HG02763 (cell line): ENCODE data around the gene DGLUCY.
"Not testable (repeated sequence)": the region's sequence is repeated elsewhere in the genome, so short reads cannot be mapped to it uniquely, and the experiment has no call there.

ENCODE experiments used
- ATAC-seq: cut with Tn5 transposase; IDR thresholded peaks from one replicate; pipeline ENCODE4 v1.9.1; 2021; ENCODE audit warnings: mild to moderate bottlenecking, moderate library complexity; ENCODE audit not compliant: unreplicated experiment

The DGLUCY gene

DNA sequence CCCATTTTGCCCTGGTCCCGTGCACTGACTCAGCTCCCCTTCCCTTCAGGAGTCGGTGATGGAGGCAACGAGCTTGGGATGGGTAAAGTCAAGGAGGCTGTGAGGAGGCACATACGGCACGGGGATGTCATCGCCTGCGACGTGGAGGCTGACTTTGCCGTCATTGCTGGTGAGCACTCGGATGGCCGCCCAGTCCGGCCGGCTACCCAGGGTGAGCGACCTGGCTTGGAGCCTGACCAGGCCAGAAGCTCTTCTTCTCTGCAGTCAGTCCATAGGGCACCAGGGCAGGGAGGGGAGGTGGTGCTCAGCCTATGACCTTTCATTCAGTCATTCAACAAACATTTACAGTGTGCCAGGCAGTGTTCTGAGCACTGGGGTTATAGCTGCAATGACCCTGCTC, 90.8 kb downstream of the DGLUCY start:
- ATAC-seq, result no peak

GRCh38 chr14:91205459-91205858, 91.6 kb downstream of the DGLUCY start:
- ATAC-seq, result no peak

DNA sequence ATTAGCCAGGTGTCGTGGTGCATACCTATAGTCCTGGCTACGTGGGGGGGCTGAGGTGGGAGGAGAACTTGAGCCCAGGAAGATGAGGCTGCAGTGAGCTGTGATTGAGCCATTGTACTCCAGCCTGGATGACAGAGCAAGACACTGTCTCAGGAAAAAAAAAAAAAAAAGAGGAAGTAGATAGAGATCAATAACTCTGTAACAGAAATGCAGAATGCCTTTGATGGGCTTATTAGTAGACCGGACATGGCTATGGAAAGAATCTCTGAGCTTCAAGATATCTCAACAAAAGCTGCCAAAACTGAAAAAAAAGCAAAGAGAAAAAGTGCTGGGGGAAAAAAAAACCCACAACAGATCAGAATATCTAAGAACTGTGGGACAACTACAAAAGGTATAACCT, 93.1 kb downstream of the DGLUCY start:
- ATAC-seq, result no peak

GRCh38 chr14:91211017-91211416, 97.1 kb downstream of the DGLUCY start:
- ATAC-seq, result no peak

GRCh38 chr14:91214306-91214705, 100.4 kb downstream of the DGLUCY start:
- no peak for ATAC-seq

DNA sequence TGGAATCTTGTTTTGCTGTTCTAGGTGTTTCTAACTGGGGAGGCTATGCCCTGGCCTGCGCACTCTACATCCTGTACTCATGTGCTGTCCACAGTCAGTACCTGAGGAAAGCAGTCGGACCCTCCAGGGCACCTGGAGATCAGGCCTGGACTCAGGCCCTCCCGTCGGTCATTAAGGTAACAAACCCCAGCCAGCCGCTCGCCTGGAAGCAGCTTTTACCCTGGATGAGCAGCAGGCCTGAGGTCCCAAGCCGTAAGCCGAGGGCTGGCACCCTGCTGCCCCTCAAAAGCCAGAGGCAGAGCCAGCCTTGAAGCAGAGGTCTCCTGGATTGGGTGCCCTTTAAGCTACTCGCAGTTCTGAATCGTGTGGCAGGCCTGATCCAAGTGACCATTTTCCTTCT, 101.5 kb downstream of the DGLUCY start:
- ATAC-seq, result no peak

- no peak for ATAC-seq
Observed at GRCh38 chr14:91216731-91217226, 102.9 kb downstream of the DGLUCY start.

GRCh38 chr14:91218014-91218413, 104.1 kb downstream of the DGLUCY start:
- ATAC-seq, result no peak

- ATAC-seq, result no peak
Observed at GRCh38 chr14:91219517-91220389, 105.9 kb downstream of the DGLUCY start.

GRCh38 chr14:91220581-91221000, 106.7 kb downstream of the DGLUCY start:
- no peak for ATAC-seq

DNA sequence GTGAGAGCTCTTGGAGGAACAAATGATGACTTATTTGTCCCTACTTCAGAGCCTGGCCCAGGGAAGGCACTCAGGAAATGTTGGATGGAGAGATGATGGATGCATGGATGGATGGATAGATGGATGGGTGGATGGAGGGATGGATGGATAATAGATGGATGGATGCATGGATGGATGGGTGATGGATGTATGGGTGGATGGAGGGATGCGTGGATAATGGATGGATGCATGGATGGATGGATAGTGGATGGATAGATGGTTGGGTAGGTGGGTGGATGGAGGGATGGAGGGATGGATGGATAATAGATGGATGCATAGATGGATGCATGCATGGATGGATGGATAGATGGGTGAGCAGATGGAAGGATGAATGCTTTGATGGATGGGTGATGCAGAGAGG, 107.4 kb downstream of the DGLUCY start:
- ATAC-seq, result no peak

- no peak for ATAC-seq
Observed at GRCh38 chr14:91223028-91223783, 109.3 kb downstream of the DGLUCY start.

DNA sequence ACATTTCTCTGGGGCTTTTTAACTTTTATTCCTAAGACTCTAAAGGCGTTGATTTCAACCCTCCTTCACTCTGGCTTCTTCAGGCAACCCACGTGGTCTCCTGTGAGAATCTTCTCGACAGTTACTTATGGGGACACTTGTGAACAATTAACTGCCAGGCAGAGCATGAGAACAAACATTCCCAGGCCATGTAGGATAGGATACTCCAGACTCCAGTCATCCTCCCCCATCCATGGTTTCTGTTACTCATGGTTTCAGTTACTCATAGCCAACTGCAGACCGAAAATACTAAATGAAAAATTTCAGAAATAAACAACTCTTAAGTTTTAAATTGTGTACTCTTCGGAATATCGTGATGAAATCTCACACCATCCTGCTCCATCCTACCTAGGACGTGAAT, 111.2 kb downstream of the DGLUCY start:
- ATAC-seq, result no peak

DNA sequence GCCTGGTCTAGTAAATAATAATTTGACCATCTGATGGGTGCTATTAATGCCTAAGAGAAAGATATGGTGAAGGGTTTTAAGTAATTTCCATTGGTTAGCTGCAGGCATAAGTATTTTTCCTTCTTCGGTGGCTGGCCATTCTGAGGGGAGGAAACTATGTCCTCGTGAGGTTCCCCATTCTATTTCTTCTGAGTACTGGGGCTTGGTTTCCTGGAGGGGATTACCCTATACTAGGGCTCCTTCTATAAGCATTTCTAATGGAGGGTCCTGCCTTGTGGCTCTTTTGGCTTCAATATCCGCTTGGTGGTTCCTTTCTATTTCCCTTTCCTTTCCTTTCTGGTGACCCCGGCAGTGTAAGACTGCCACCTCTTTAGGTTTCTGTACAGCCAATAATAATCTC, 112.5 kb downstream of the DGLUCY start:
- not testable (repeated sequence) for ATAC-seq

- no peak for ATAC-seq
Observed at GRCh38 chr14:91227183-91227628, 113.3 kb downstream of the DGLUCY start.

GRCh38 chr14:91228112-91229004, 114.5 kb downstream of the DGLUCY start:
- ATAC-seq, result peak; percentile 79

DNA sequence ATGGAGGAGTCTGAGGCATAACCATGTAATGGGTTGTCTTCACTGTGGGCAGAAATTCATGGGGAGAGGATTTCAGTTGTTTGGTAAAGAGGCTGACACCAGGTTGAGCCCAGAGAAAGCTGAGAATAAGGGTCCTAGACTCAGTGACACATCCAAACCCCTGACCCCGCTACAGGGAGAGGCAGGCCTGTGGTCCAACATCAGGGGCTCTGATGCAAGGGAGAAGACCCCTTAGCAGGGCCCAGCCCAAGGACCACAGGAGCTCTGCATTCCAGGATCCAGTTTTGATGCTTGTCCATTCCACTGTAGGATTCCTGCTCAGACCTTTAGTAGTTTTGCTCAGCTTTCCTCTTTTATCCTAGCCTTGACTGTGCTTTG, 115.1 kb downstream of the DGLUCY start:
- ATAC-seq, result no peak

GRCh38 chr14:91229743-91230200, 115.9 kb downstream of the DGLUCY start:
- ATAC-seq, result peak; percentile 63

- ATAC-seq, result no peak
Observed at GRCh38 chr14:91230397-91231035, 116.6 kb downstream of the DGLUCY start.

- no peak for ATAC-seq
Observed at GRCh38 chr14:91231446-91231845, 117.6 kb downstream of the DGLUCY start.
